Psoas muscle (tissue), 8 donors: ENCODE measurements around the gene PCP4L1. TPM values are rescaled to one million over a fixed set of nuclear protein-coding genes. Genes with fewer than 3 reads are reported as not detected.
"Not testable (repeated sequence)": the region's sequence is repeated elsewhere in the genome, so short reads cannot be mapped to it uniquely, and the experiment has no call there.

ENCODE experiments used
- ATAC-seq, 4 donors: fragments of 200-7000 bp; cut with Tn5 transposase; one replicate each; pipeline ENCODE4 v1.9.1; 2020; ENCODE audit warnings: moderate library complexity in 3 of 4, mild to moderate bottlenecking in 2 of 4
- DNase-seq, 2 donors: peaks; one replicate each; pipeline ENCODE4 v3.0.0-alpha.2; 2020
- H3K27ac ChIP-seq: fragments of 200-600 bp; one replicate; pipeline ENCODE4 v1.8.0; 2022
- H3K27me3 ChIP-seq, 3 donors: fragments of 200-600 bp in 1 of 3; one replicate each; pipeline versions ENCODE4 v1.6.1 to v1.8.0; 2013 to 2022; ENCODE audit warnings: low read length in 2 of 3, mild to moderate bottlenecking in 2 of 3, moderate library complexity in 1 of 3; ENCODE audit not compliant: insufficient read depth in 3 of 3
- H3K36me3 ChIP-seq, 2 donors: fragments of 200-600 bp in 1 of 2; one replicate each; pipeline versions ENCODE4 v1.6.1 to v1.8.0; 2013 to 2022; ENCODE audit warnings: low read depth in 1 of 2, mild to moderate bottlenecking in 1 of 2, moderate library complexity in 1 of 2; ENCODE audit not compliant: insufficient read depth in 1 of 2
- H3K4me1 ChIP-seq: fragments of 200-600 bp; one replicate; pipeline ENCODE4 v1.8.0; 2022
- H3K4me3 ChIP-seq: fragments of 200-600 bp; one replicate; pipeline ENCODE4 v1.8.0; 2022; ENCODE audit warnings: mild to moderate bottlenecking
- H3K9me3 ChIP-seq: fragments of 200-600 bp; one replicate; pipeline ENCODE4 v1.8.0; 2022
- CTCF ChIP-seq: fragments of 200-600 bp; IDR thresholded peaks from one replicate; pipeline ENCODE4 v1.8.0; 2022; ENCODE audit warnings: antibody characterized with exemption
- WGBS, 3 donors: extraction: QIAGEN DNeasy Blood & Tissue Kit; methylation state at CpG; one replicate each; pipeline versions ENCODE4 v1.1.6 to v1.1.7; 2013; 5-methylcytosine and 5-hydroxymethylcytosine counted together
- intact Hi-C, 2 donors: fragments of 100-400 bp; cut with DNase I; formaldehyde crosslinking; loops; one replicate each; pipeline versions ENCODE4 v1.11.0 to v1.14.2; 2022
- polyA plus RNA-seq, 3 donors: library from polyadenylated mRNA; stranded (reverse); fragments of 200-250 nt; gene quantifications; one replicate each; pipeline ENCODE4 v1.2.3, GENCODE V29; 2013
- total RNA-seq, 4 donors: library from RNA; stranded (reverse); fragmentation: NEBNext Ultra II Directional in 2 of 4; extraction: Animal tissue kit (Norgen Biotek cat#: 25700) in 2 of 4; gene quantifications; one replicate each; pipeline versions ENCODE4 v1.2.1 to v1.2.4, GENCODE V29; 2021 to 2023
- donor health status: healthy with polysubstance abuse.
- donor health status: DM: no; HTN: no; CAD: no; lungs with moderate emphysema.
- donor health status: Bipolar disorder and iron deficiency.
- donor health status: healthy.
- donor health status: DM: yes; HTN: yes; CAD: no.
- donor health status: DM: no; HTN: no; CAD: no.
- donor health status: DM: no; HTN: no; CAD: no.
- donor health status: DM: yes; HTN: yes; CAD: no.

PCP4L1 gene
- total and polyA plus RNA-seq, 7 donors = 0.21 to 0.45 (median 0.26) TPM; not detected in 3

GRCh38 chr1:161314201-161314981 lies 55.8 kb downstream of the PCP4L1 start, which contains the start of gene SDHC:
TSS of gene SDHC (plus strand) at chr1:161314381. CDS start at chr1:161314406, 25 bp downstream.
- WGBS, 3 donors = 0% methylated on average over 45 of the region's 45 CpGs
- H3K4me3 ChIP-seq = peak within 1 kb of the TSS; percentile 89
- peaks cover 0 to 9% of the 10 kb centered on the region in 2 donors for H3K36me3 ChIP-seq
- peak; percentile 99 to 100 (median 99) for ATAC-seq
- H3K27me3 ChIP-seq = no peaks in the 10 kb centered on the region
- peak within 1 kb of the TSS; percentile 96 for H3K27ac ChIP-seq
- peak; percentile 12 for TF ChIP-seq CTCF
- peak; percentile 90 to 94 for DNase-seq
- H3K9me3 ChIP-seq = no peaks in the 10 kb centered on the region
- intact Hi-C loops = loop anchor here in 1 of 2 donors (5.0 kb wide), 2 partner anchors 68 to 87 kb away; partner anchors contain the start of gene TOMM40L
- peaks cover 23% of the 10 kb centered on the region for H3K4me1 ChIP-seq

DNA sequence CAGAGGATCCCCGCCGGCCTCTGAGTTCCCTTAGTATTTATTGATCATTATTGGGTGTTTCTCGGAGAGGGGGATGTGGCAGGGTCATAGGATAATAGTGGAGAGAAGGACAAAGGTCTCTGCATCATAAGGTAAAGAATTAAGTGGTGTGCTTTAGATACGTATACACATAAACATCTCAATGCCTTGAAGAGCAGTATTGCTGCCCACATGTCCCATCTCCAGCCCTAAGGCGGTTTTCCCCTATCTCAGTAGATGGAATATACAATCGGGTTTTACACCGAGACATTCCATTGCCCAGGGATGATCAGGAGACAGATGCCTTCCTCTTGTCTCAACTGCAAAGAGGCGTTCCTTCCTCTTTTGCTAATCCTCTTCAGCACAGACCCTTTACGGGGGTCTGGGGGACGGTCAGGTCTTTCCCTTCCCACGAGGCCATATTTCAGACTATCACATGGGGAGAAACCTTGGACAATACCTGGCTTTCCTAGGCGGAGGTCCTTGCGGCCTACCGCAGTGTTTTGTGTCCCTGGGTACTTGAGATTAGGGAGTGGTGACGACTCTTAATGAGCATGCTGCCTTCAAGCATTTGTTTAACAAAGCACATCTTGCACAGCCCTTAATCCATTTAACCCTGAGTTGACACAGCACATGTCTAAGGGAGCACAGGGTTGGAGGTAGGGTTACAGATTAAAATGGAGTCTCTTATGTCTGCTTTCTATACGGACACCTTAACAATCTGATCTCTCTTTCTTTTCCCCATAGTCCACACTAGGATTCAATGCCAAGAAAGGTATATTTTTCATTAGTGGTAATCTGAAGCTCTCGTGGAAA lies 57.5 kb downstream of the PCP4L1 start:
- H3K27ac ChIP-seq, H3K36me3 ChIP-seq, DNase-seq, H3K9me3 ChIP-seq, H3K27me3 ChIP-seq, intact Hi-C loops, ATAC-seq, H3K4me3 ChIP-seq: not testable (repeated sequence)
- WGBS, 3 donors = 71 to 72% (median 72%) methylated on average over 17 of the region's 17 CpGs
- peaks cover 23% of the 10 kb centered on the region for H3K4me1 ChIP-seq

DNA sequence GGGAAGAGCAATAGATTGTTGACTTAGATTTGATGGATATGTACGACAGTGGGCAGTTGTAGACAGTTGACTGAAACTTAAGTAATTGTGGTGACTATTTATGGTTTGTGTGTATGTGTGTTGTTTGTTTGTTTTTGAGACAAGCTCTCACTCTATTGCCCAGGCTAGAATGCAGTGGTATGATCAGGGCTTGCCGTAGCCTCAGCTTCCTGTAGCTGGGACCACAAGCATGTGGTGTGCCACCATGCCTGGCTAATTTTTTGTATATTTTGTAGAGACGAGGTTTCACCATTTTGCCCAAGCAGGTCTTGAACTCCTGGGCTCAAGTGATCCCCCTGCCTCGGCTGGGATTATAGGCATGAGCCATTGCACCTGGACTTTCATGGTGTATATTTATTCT lies 65.5 kb downstream of the PCP4L1 start:
- ATAC-seq = no peak
- H3K27me3 ChIP-seq = no peaks in the 10 kb centered on the region
- no peak for TF ChIP-seq CTCF
- H3K4me3 ChIP-seq = no peak overlapping the region
- DNase-seq = no peak
- H3K4me1 ChIP-seq = no peaks in the 10 kb centered on the region
- intact Hi-C loops = no loop called here
- H3K9me3 ChIP-seq = no peaks in the 10 kb centered on the region
- 89 to 92% (median 91%) methylated on average over 4 of the region's 4 CpGs for WGBS, 3 donors
- H3K27ac ChIP-seq = no peak overlapping the region
- H3K36me3 ChIP-seq = peaks cover 9 to 59% of the 10 kb centered on the region in 2 donors

GRCh38 chr1:161330346-161330745 lies 71.8 kb downstream of the PCP4L1 start:
- WGBS, 3 donors = 94 to 95% (median 95%) methylated on average over 4 of the region's 4 CpGs

More at GRCh38 chr1:161330346-161330745, 71.8 kb downstream of the PCP4L1 start:
- ATAC-seq = no peak
- Histone ChIP-seq H3K27ac (no peak overlapping the region), H3K27me3 (no peaks in the 10 kb centered on the region), H3K36me3 (peaks cover 10 to 96% of the 10 kb centered on the region in 2 donors), H3K4me1 (no peaks in the 10 kb centered on the region), H3K9me3 (no peaks in the 10 kb centered on the region), H3K4me3 (no peak overlapping the region)
- no peak for DNase-seq
- intact Hi-C loops = no loop called here
- TF ChIP-seq CTCF = no peak
